GM23338 (cell line): Measurements from ENCODE around the gene PRDM10. TPM values are rescaled to one million over a fixed set of nuclear protein-coding genes. Genes with fewer than 3 reads are reported as not detected.
A peak's percentile ranks its signal among the peaks of the same experiment; 100 is the strongest.

Source experiments
- ATAC-seq: fragments of 200-7000 bp; cut with Tn5 transposase; 3 replicates; pipeline ENCODE4 v1.9.1; 2020
- DNase-seq: peaks from one replicate; pipeline ENCODE4 v3.0.0-alpha.2; 2015; ENCODE audit warnings: low spot score
- H2AFZ ChIP-seq: fragments of 200-600 bp; sonication (generic); 2 replicates; pipeline ENCODE4 v1.8.0; 2016; ENCODE audit warnings: antibody characterized with exemption, mild to moderate bottlenecking, moderate library complexity
- H3F3A ChIP-seq: fragments of 200-600 bp; sonication (generic); replicated peaks from 2 replicates; pipeline ENCODE4 v1.8.0; 2017; ENCODE audit warnings: antibody characterized with exemption, mixed run types, low read depth
- H3K27ac ChIP-seq: fragments of 200-600 bp; sonication (generic); 2 replicates; pipeline ENCODE4 v1.6.1; 2016; ENCODE audit warnings: low read depth
- H3K27me3 ChIP-seq: fragments of 200-600 bp; sonication (generic); 2 replicates; pipeline ENCODE4 v1.8.0; 2016; ENCODE audit warnings: mild to moderate bottlenecking, mixed run types, moderate library complexity; ENCODE audit not compliant: insufficient read depth
- H3K36me3 ChIP-seq: fragments of 200-600 bp; sonication (generic); 2 replicates; pipeline ENCODE4 v1.8.0; 2016; ENCODE audit warnings: mild to moderate bottlenecking; ENCODE audit not compliant: insufficient read depth
- H3K4me1 ChIP-seq: fragments of 200-600 bp; sonication (generic); 2 replicates; pipeline ENCODE4 v1.8.0; 2016; ENCODE audit warnings: mild to moderate bottlenecking, moderate library complexity; ENCODE audit not compliant: insufficient read depth
- H3K4me2 ChIP-seq: fragments of 200-600 bp; sonication (generic); 2 replicates; pipeline ENCODE4 v1.7.1; 2017; ENCODE audit warnings: mixed run types
- H3K4me3 ChIP-seq: fragments of 200-600 bp; sonication (generic); 2 replicates; pipeline ENCODE4 v1.6.1; 2016; ENCODE audit warnings: mixed run types
- H3K79me2 ChIP-seq: fragments of 200-600 bp; sonication (generic); replicated peaks from 2 replicates; pipeline ENCODE4 v1.8.0; 2017; ENCODE audit warnings: mild to moderate bottlenecking; ENCODE audit not compliant: insufficient read depth
- H3K9me2 ChIP-seq: fragments of 200-600 bp; sonication (generic); 2 replicates; pipeline ENCODE4 v1.8.0; 2017; ENCODE audit not compliant: insufficient read depth
- H4K20me1 ChIP-seq: fragments of 200-600 bp; sonication (generic); replicated peaks from 2 replicates; pipeline ENCODE4 v1.8.0; 2017; ENCODE audit warnings: mild to moderate bottlenecking; ENCODE audit not compliant: insufficient read depth
- H3K27ac Mint-ChIP-seq: 2 replicates; pipeline ENCODE4 v1.8.0; 2020; ENCODE audit warnings: inconsistent platforms, mild to moderate bottlenecking, moderate library complexity, mixed read lengths
- H3K27me3 Mint-ChIP-seq: 3 replicates; pipeline ENCODE4 v1.8.0; 2022; ENCODE audit warnings: low read depth, mild to moderate bottlenecking, moderate library complexity, mixed read lengths, inconsistent platforms; ENCODE audit not compliant: insufficient read depth, poor library complexity
- H3K36me3 Mint-ChIP-seq: 3 replicates; pipeline ENCODE4 v1.8.0; 2021; ENCODE audit warnings: low read depth, mild to moderate bottlenecking, inconsistent platforms, moderate library complexity, mixed read lengths
- H3K4me1 Mint-ChIP-seq: 3 replicates; pipeline ENCODE4 v1.8.0; 2020; ENCODE audit warnings: mild to moderate bottlenecking, inconsistent platforms, mixed read lengths
- H3K4me3 Mint-ChIP-seq: 3 replicates; pipeline ENCODE4 v1.8.0; 2021; ENCODE audit warnings: moderate library complexity, mild to moderate bottlenecking, inconsistent platforms, mixed read lengths
- H3K9me3 Mint-ChIP-seq: 3 replicates; pipeline ENCODE4 v1.8.0; 2020; ENCODE audit warnings: moderate library complexity, mild to moderate bottlenecking, inconsistent platforms, mixed read lengths
- EZH2 ChIP-seq: fragments of 200-600 bp; sonication (generic); IDR thresholded peaks from one replicate; pipeline ENCODE4 v1.8.0; 2017; ENCODE audit warnings: antibody characterized with exemption, mild to moderate bottlenecking, low read depth; ENCODE audit not compliant: unreplicated experiment
- ZNF462 ChIP-seq: fragments of 250-450 bp; sonication (Bioruptor Pico); IDR thresholded peaks from 2 replicates; pipeline ENCODE4 v1.5.0; 2020; ENCODE audit warnings: mild to moderate bottlenecking, moderate library complexity
- polyA plus RNA-seq: library from polyadenylated mRNA; unstranded; fragments of >200 nt; fragmentation: Nextera tagmentation; extraction: Ambion mirVana; gene quantifications from 2 replicates; pipeline ENCODE4 v1.2.1, GENCODE V29; 2016
- total RNA-seq: library from RNA; depleted of rRNA; stranded (reverse); fragments of >200 nt; shearing (Covaris generic); gene quantifications from 2 replicates; pipeline ENCODE4 v1.2.3, GENCODE V29; 2014

Gene PRDM10
- total and polyA plus RNA-seq, 2 experiments from 2014 or later: 5.2 to 14.9 TPM

DNA sequence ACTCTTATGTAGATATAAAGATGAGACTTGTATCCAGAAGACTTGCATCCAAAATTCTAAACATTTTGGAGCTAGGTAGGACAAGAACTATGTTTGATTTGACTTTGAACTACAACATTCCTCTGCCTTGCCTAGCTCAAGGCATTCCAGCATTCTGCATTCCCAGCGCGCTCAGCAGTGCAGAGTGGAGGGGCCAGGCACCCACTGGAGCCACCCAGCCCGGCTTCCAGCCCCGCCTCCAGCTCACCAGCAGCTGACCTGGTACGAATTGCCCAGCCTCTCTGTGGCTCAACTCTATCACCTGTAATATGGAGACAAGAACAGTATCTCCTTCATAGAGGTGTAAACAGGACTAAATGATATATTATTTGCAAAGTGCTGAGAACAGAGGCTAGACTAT is 28.8 kb downstream of the PRDM10 start:
- H4K20me1 ChIP-seq: 0 out of 2 replicates have a peak, but pooled peaks cover 4% of the 10 kb centered on the region

More for the DNA sequence above, 28.8 kb downstream of the PRDM10 start:
- Mint-ChIP-seq H3K27ac (0 out of 2 replicates have a peak overlapping the region, but pooled peaks have one; percentile 72), H3K27me3 (peaks cover 5% of the 10 kb centered on the region), H3K9me3 (no peaks in the 10 kb centered on the region; the same call in 2 of the 3 replicates), H3K36me3 (peaks cover 15% of the 10 kb centered on the region; the same call in 2 of the 3 replicates), H3K4me1 (peaks cover 23% of the 10 kb centered on the region), H3K4me3 (peak overlapping the region; percentile 38; the same call in 1 of the 3 replicates)
- Histone ChIP-seq H3K27me3 (no peaks in the 10 kb centered on the region), H3K4me1 (peaks cover 16% of the 10 kb centered on the region), H2AFZ (no peak overlapping the region), H3K9me2 (0 out of 2 replicates have a peak, but pooled peaks cover 4% of the 10 kb centered on the region), H3K4me2 (peak overlapping the region; percentile 12), H3K4me3 (no peak overlapping the region), H3F3A (no peaks in the 10 kb centered on the region), H3K36me3 (no peaks in the 10 kb centered on the region), H3K79me2 (peaks cover 55% of the 10 kb centered on the region), H3K27ac (0 out of 2 replicates have a peak overlapping the region, but pooled peaks have one; percentile 2)
- ATAC-seq (peak; percentile 99), DNase-seq (peak; percentile 89)
- TF ChIP-seq ZNF462 (CRISPR knock-in tag) (0 out of 2 replicates have a peak, but pooled peaks have one; percentile 4), EZH2 (no peak)
